ENCODE measurements around the gene GABRA1. TPM values are rescaled to one million over a fixed set of nuclear protein-coding genes. Genes with fewer than 3 reads are reported as not detected.

Gene GABRA1
- total and polyA plus RNA-seq, 7 donors = 0.05 TPM; not detected in 6

DNA sequence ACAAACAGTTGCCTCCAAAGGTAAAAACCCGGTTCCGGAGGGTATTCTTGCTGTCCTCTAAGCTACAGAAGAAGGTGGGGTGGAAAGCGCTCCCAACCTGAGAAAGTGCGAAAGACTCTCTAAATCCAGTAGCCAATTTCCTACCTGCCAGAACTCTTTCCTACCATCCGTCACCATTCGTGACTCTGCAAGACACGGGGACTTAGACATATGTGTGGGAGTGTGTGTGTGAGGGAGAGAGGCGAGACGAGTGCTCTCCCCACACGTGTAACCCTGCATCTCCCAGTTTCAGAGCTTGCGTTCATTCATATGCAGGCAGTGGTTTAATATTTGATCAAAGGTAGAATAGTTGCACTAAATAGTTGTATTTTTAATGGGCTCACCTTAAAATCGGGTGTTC lies 473 bp upstream of the GABRA1 start:
- H3K27me3 ChIP-seq (ENCODE audit: insufficient read depth in 3 of 3, low read length in 2 of 3) = peaks cover 7 to 10% (median 8%) of the 10 kb centered on the region in 3 donors
- WGBS, 3 donors = 2% methylated on average over 12 of the region's 12 CpGs

GRCh38 chr5:161850491-161850890 lies 2.6 kb downstream of the GABRA1 start:
- Histone ChIP-seq H3K4me3 (no peak overlapping the region), H3K9me3 (no peaks in the 10 kb centered on the region), H3K27me3 (ENCODE audit: insufficient read depth in 3 of 3, low read length in 2 of 3) (peaks cover 7 to 10% (median 8%) of the 10 kb centered on the region in 3 donors), H3K36me3 (ENCODE audit: insufficient read depth in 1 of 2, low read depth in 1 of 2) (no peaks in the 10 kb centered on the region), H3K27ac (no peak overlapping the region), H3K4me1 (no peaks in the 10 kb centered on the region)
- DNase-seq (no peak), ATAC-seq (no peak)
- intact Hi-C loops (cut with DNase I) = no loop called here
- 59 to 68% (median 62%) methylated on average over 3 of the region's 3 CpGs for WGBS, 3 donors
- no peak for TF ChIP-seq CTCF (IDR thresholded peaks at IDR 0.05)

More for the DNA sequence above, 473 bp upstream of the GABRA1 start:
- no peak overlapping the region for H3K27ac ChIP-seq
- intact Hi-C loops (cut with DNase I) = no loop called here
- TF ChIP-seq CTCF (IDR thresholded peaks at IDR 0.05) = no peak
- DNase-seq (no peak), ATAC-seq (no peak)
- H3K36me3 ChIP-seq (ENCODE audit: insufficient read depth in 1 of 2, low read depth in 1 of 2) = no peaks in the 10 kb centered on the region
- no peaks in the 10 kb centered on the region for H3K4me1 ChIP-seq
- no peak overlapping the region for H3K4me3 ChIP-seq
- H3K9me3 ChIP-seq = no peaks in the 10 kb centered on the region

GRCh38 chr5:161851691-161852299 lies 3.9 kb downstream of the GABRA1 start:
- TF ChIP-seq CTCF (IDR thresholded peaks at IDR 0.05) = no peak
- H3K4me1 ChIP-seq = no peaks in the 10 kb centered on the region
- ATAC-seq = no peak
- intact Hi-C loops (cut with DNase I) = no loop called here
- no peak overlapping the region for H3K27ac ChIP-seq
- no peak overlapping the region for H3K4me3 ChIP-seq
- no peaks in the 10 kb centered on the region for H3K9me3 ChIP-seq
- peaks cover 7 to 10% (median 8%) of the 10 kb centered on the region in 3 donors for H3K27me3 ChIP-seq (ENCODE audit: insufficient read depth in 3 of 3, low read length in 2 of 3)
- 48 to 52% (median 51%) methylated on average over 2 of the region's 2 CpGs for WGBS, 3 donors
- no peaks in the 10 kb centered on the region for H3K36me3 ChIP-seq (ENCODE audit: insufficient read depth in 1 of 2, low read depth in 1 of 2)
- no peak for DNase-seq

DNA sequence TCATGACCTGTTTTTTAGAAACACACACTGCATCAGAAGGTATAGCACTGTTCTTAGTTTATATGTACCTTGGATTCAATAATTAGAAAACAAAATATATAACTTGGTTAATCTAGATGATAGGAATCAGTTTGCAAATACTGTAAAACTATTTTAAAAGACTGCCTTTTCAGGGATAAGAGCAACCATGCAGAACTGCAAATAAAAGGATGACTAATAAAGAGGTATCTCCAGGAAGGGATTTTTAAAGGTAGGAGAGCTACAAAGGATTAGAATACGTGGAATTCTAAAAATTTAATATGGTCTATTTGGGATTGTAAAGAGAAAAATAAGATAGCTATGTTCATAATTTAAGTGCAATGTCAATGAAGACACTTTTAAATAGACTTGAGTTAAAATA lies 9.4 kb downstream of the GABRA1 start:
- WGBS, 3 donors = 34 to 49% (median 48%) methylated on average over 1 of the region's 1 CpG
- Histone ChIP-seq H3K4me1 (no peaks in the 10 kb centered on the region), H3K4me3 (no peak overlapping the region), H3K36me3 (ENCODE audit: insufficient read depth in 1 of 2, low read depth in 1 of 2) (no peaks in the 10 kb centered on the region), H3K27ac (no peak overlapping the region), H3K9me3 (no peaks in the 10 kb centered on the region), H3K27me3 (ENCODE audit: insufficient read depth in 3 of 3, low read length in 2 of 3) (no peaks in the 10 kb centered on the region)
- intact Hi-C loops (cut with DNase I) = no loop called here
- DNase-seq (no peak), ATAC-seq (no peak)
- TF ChIP-seq CTCF (IDR thresholded peaks at IDR 0.05) = no peak

DNA sequence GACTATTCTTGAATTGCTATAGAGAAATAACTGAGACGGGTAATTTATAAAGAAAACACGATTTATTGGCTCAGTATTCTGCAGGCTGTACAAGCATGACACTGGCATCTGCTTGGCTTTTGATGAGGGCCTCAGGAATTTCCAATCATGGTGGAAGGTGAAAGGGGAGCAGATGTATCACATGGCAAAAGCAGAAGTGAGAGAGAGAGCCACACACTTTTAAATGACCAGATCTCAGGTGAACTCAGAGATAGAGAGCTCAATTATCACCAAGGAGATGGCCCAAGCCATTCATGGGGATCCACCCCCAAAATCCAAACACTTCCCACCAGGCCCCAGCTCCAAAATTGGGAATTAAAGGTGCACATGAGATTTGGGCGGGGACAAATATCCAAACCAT lies 15.3 kb downstream of the GABRA1 start:
- WGBS, 3 donors = 74 to 85% (median 84%) methylated on average over 3 of the region's 3 CpGs
- intact Hi-C loops (cut with DNase I) = no loop called here
- Histone ChIP-seq H3K27ac (no peak overlapping the region), H3K9me3 (no peaks in the 10 kb centered on the region), H3K4me1 (no peaks in the 10 kb centered on the region), H3K36me3 (ENCODE audit: insufficient read depth in 1 of 2, low read depth in 1 of 2) (no peaks in the 10 kb centered on the region), H3K4me3 (no peak overlapping the region), H3K27me3 (ENCODE audit: insufficient read depth in 3 of 3, low read length in 2 of 3) (no peaks in the 10 kb centered on the region)
- DNase-seq = no peak
- no peak for ATAC-seq
- no peak for TF ChIP-seq CTCF (IDR thresholded peaks at IDR 0.05)

Data from psoas muscle (tissue), 8 donors.